CD14-positive monocyte (primary cell): ENCODE data around the gene TSSK3. TPM values are rescaled to one million over a fixed set of nuclear protein-coding genes. Genes with fewer than 3 reads are reported as not detected.

Experiments used
- DNase-seq, 3 donors: peaks; one replicate each; pipeline ENCODE4 v3.0.0-alpha.2; 2011 to 2022
- H2AFZ ChIP-seq: 2 replicates; pipeline ENCODE4 v1.6.0; 2012; ENCODE audit warnings: mild to moderate bottlenecking, low read depth, low read length, inconsistent platforms; ENCODE audit not compliant: insufficient read depth, poor library complexity, severe bottlenecking
- H3K27ac ChIP-seq, 2 donors: 1 replicate in 1 of 2; 2 replicates in 1 of 2; pipeline ENCODE4 v1.5.1; 2012 to 2013; ENCODE audit warnings: low read length in 2 of 2, control low read depth in 1 of 2, inconsistent platforms in 1 of 2, low read depth in 1 of 2, mild to moderate bottlenecking in 1 of 2
- H3K27me3 ChIP-seq, 2 donors: one replicate each; pipeline versions ENCODE4 v1.6.0 to v1.6.1; 2011 to 2013; ENCODE audit warnings: low read length in 2 of 2; ENCODE audit not compliant: control insufficient read depth in 2 of 2, insufficient read depth in 2 of 2
- H3K36me3 ChIP-seq, 2 donors: replicated peaks in 1 of 2; 1 replicate in 1 of 2; 2 replicates in 1 of 2; pipeline versions ENCODE4 v1.5.1 to v1.6.1; 2012 to 2013; ENCODE audit warnings: low read length in 2 of 2, control low read depth in 1 of 2, inconsistent platforms in 1 of 2, mild to moderate bottlenecking in 1 of 2; ENCODE audit not compliant: insufficient read depth in 2 of 2, control insufficient read depth in 1 of 2
- H3K4me1 ChIP-seq, 2 donors: 1 replicate in 1 of 2; 2 replicates in 1 of 2; pipeline versions ENCODE4 v1.5.1 to v1.6.1; 2012 to 2013; ENCODE audit warnings: low read length in 2 of 2, control low read depth in 1 of 2, inconsistent platforms in 1 of 2, mild to moderate bottlenecking in 1 of 2, moderate library complexity in 1 of 2; ENCODE audit not compliant: insufficient read depth in 2 of 2, control insufficient read depth in 1 of 2
- H3K4me2 ChIP-seq: replicated peaks from 2 replicates; pipeline ENCODE3; 2012; ENCODE audit warnings: low read length, moderate library complexity, mild to moderate bottlenecking; ENCODE audit not compliant: poor library complexity, severe bottlenecking; ENCODE audit errors: extremely low read depth
- H3K4me3 ChIP-seq, 3 experiments: fragments of 200-600 bp in 1 of 3; sonication (generic) in 1 of 3; replicated peaks in 1 of 3; 1 replicate in 2 of 3; 2 replicates in 1 of 3; pipeline ENCODE4 v1.5.1; 2011 to 2013; ENCODE audit warnings: low read length in 3 of 3, mild to moderate bottlenecking in 3 of 3, control low read depth in 2 of 3, low read depth in 2 of 3, inconsistent platforms in 1 of 3, moderate library complexity in 1 of 3
- H3K79me2 ChIP-seq: 2 replicates; pipeline ENCODE4 v1.6.0; 2012; ENCODE audit warnings: mild to moderate bottlenecking, control low read depth, inconsistent platforms, low read length, moderate library complexity; ENCODE audit not compliant: insufficient read depth
- H3K9ac ChIP-seq: 2 replicates; pipeline ENCODE4 v1.6.0; 2017; ENCODE audit warnings: low read length, mild to moderate bottlenecking; ENCODE audit not compliant: insufficient read depth, poor library complexity, severe bottlenecking
- H3K9me3 ChIP-seq, 2 donors: replicated peaks in 1 of 2; 1 replicate in 1 of 2; 2 replicates in 1 of 2; pipeline versions ENCODE4 v1.5.1 to v1.6.1; 2012 to 2013; ENCODE audit warnings: low read length in 2 of 2, control low read depth in 1 of 2; ENCODE audit not compliant: control insufficient read depth in 1 of 2, insufficient read depth in 1 of 2
- H4K20me1 ChIP-seq: 2 replicates; pipeline ENCODE4 v1.6.0; 2012; ENCODE audit warnings: mild to moderate bottlenecking, low read length, control low read depth, moderate library complexity; ENCODE audit not compliant: insufficient read depth
- H3K27ac Mint-ChIP-seq, 7 donors: one replicate each; pipeline ENCODE4 v1.8.0; 2020; ENCODE audit warnings: mild to moderate bottlenecking in 7 of 7, mixed read lengths in 7 of 7, moderate library complexity in 6 of 7, inconsistent platforms in 2 of 7
- H3K27me3 Mint-ChIP-seq, 3 donors: one replicate each; pipeline ENCODE4 v1.8.0; 2021 to 2022; ENCODE audit warnings: low read depth in 3 of 3, mild to moderate bottlenecking in 3 of 3, mixed read lengths in 3 of 3, moderate library complexity in 3 of 3, inconsistent platforms in 1 of 3
- H3K36me3 Mint-ChIP-seq, 2 donors: one replicate each; pipeline ENCODE4 v1.8.0; 2020; ENCODE audit warnings: mixed read lengths in 2 of 2, inconsistent platforms in 1 of 2, mild to moderate bottlenecking in 1 of 2
- H3K4me1 Mint-ChIP-seq: one replicate; pipeline ENCODE4 v1.8.0; 2020; ENCODE audit warnings: mild to moderate bottlenecking, mixed read lengths
- H3K4me3 Mint-ChIP-seq, 2 donors: one replicate each; pipeline ENCODE4 v1.8.0; 2020; ENCODE audit warnings: mild to moderate bottlenecking in 2 of 2, mixed read lengths in 2 of 2, moderate library complexity in 1 of 2
- H3K9me3 Mint-ChIP-seq, 7 donors: one replicate each; pipeline ENCODE4 v1.8.0; 2020 to 2022; ENCODE audit warnings: mixed read lengths in 7 of 7, mild to moderate bottlenecking in 6 of 7, moderate library complexity in 6 of 7, inconsistent platforms in 2 of 7
- WGBS: methylation state at CpG from one replicate; pipeline ENCODE4 v1.1.5; 2013; ENCODE audit warnings: missing lambda C conversion rate; ENCODE audit not compliant: insufficient coverage; 5-methylcytosine and 5-hydroxymethylcytosine counted together
- intact Hi-C, 2 donors: fragments of 100-400 bp; cut with micrococcal nuclease; formaldehyde crosslinking; loops; one replicate each; pipeline versions ENCODE4 v1.15.0 to v1.15.1; 2023
- polyA plus RNA-seq, 3 donors: library from polyadenylated mRNA; depleted of rRNA in 1 of 3; unstranded in 2 of 3; stranded (reverse) in 1 of 3; fragments of 300-500 nt in 2 of 3; fragments of >200 nt in 1 of 3; fragmentation: Illumina TruSeq in 2 of 3; gene quantifications; 1 replicate in 2 of 3; 2 replicates in 1 of 3; pipeline ENCODE4 v1.2.3, GENCODE V29; 2012 to 2021
- TF ChIP-seq, protein P1 (sequence below): fragments of 200-600 bp; IDR thresholded peaks from one replicate; pipeline ENCODE4 v1.8.0; 2022; ENCODE audit warnings: antibody characterized with exemption, mild to moderate bottlenecking

Gene TSSK3
- polyA plus RNA-seq, 3 donors: 0.35 to 1.1 (median 0.65) TPM

DNA sequence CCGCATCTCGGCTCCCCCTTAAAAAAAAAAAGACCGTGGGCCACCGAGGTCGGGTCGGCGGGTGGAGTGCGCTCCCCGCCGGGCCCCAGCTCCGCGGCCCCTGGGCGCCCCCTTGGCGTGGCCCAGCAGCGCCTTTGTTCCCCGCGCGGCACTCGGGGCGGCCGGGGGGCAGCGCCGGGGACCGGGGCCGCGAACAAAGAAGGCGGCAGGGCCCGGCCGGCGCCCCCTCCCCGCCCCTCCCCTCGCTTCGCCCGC is 26.9 kb upstream of the TSSK3 start:
- Histone ChIP-seq H3K79me2 (no peaks in the 10 kb centered on the region), H3K36me3 (peaks cover 30 to 39% of the 10 kb centered on the region in 2 donors), H3K27ac (no peak overlapping the region), H3K4me3 (peak overlapping the region; percentile 23 to 76 (median 70)), H3K9me3 (no peaks in the 10 kb centered on the region), H3K27me3 (peaks cover 7 to 15% of the 10 kb centered on the region in 2 donors), H2AFZ (no peak overlapping the region), H4K20me1 (peaks cover 44% of the 10 kb centered on the region), H3K4me1 (peaks cover 51 to 62% of the 10 kb centered on the region in 2 donors), H3K4me2 (peak overlapping the region; percentile 83), H3K9ac (peak overlapping the region; percentile 87)
- no peak for DNase-seq
- peaks cover 50 to 63% of the 10 kb centered on the region in 2 donors for H3K36me3 Mint-ChIP-seq
- H3K9me3 Mint-ChIP-seq: peaks cover 0 to 8% (median 4%) of the 10 kb centered on the region in 7 donors
- under 1% methylated on average over 28 of the region's 34 CpGs for WGBS
- H3K27me3 Mint-ChIP-seq: peaks cover 24 to 25% (median 24%) of the 10 kb centered on the region in 3 donors
- H3K4me3 Mint-ChIP-seq: peak overlapping the region; percentile 86 to 93
- intact Hi-C loops: loop anchor here in 1 of 2 donors (2.0 to 5.0 kb wide), 5 partner anchors 37 to 398 kb away; partner anchors contain the start of genes BSDC1, HDAC1 and PTP4A2
- peaks cover 53% of the 10 kb centered on the region for H3K4me1 Mint-ChIP-seq
- TF ChIP-seq, protein P1, sequence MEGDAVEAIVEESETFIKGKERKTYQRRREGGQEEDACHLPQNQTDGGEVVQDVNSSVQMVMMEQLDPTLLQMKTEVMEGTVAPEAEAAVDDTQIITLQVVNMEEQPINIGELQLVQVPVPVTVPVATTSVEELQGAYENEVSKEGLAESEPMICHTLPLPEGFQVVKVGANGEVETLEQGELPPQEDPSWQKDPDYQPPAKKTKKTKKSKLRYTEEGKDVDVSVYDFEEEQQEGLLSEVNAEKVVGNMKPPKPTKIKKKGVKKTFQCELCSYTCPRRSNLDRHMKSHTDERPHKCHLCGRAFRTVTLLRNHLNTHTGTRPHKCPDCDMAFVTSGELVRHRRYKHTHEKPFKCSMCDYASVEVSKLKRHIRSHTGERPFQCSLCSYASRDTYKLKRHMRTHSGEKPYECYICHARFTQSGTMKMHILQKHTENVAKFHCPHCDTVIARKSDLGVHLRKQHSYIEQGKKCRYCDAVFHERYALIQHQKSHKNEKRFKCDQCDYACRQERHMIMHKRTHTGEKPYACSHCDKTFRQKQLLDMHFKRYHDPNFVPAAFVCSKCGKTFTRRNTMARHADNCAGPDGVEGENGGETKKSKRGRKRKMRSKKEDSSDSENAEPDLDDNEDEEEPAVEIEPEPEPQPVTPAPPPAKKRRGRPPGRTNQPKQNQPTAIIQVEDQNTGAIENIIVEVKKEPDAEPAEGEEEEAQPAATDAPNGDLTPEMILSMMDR: no peak
- no peak overlapping the region for H3K27ac Mint-ChIP-seq

DNA sequence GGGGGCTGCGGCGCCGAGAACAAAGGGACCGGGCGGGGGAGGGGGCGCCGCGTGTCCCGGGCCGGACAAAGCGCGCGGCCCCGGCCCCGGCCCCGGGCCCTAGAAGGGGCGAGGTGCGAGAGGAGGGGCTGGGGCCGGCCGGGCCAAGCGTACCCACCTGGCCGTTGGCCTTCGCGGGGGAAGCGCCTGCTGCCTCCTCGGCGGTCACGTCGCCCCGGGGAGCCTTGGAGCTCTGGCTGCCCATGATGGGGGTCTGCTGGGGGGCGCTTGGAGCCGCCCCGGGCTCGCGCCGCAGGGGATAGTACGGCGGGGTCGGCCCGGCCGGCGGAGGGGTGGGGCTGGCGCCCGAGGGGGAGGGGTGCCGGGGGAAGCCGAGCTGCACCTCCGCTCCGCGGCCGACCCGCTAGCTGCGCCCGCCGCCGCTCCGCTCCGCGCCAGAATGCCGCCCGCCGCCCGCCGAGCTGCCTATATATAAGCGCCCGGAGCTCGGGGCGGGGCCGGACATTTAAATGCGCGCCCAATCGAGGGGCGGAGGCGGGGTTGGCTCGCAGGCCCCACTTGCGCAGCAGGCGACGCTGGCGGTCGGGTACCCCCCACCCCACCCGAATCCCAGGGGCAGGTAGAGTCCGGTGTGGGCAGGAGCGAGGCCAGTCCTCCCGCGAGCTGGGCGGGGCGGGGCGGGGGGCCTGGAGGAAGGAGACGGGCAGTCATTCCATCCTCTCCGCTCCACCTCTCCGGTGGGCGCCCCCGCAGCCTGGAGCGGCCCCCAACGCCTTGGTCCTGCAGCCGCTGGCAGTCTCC is 26.3 kb upstream of the TSSK3 start, which contains the start of gene MARCKSL1:
Gene MARCKSL1 (minus strand): TSS at position 444 of the 801 bp plus-strand sequence. CDS start 200 bp downstream, at position 244.
- WGBS: under 1% methylated on average over 86 of the region's 95 CpGs
- Histone ChIP-seq H3K27ac (peak within 1 kb of the TSS; percentile 94 to 100), H3K79me2 (no peaks in the 10 kb centered on the region), H3K9ac (peak within 1 kb of the TSS; percentile 87), H3K9me3 (no peaks in the 10 kb centered on the region), H3K27me3 (peaks cover 7 to 15% of the 10 kb centered on the region in 2 donors), H3K4me3 (peak within 1 kb of the TSS; percentile 23 to 76 (median 70)), H2AFZ (no peak within 1 kb of the TSS), H3K36me3 (peaks cover 25 to 33% of the 10 kb centered on the region in 2 donors), H3K4me2 (peak within 1 kb of the TSS; percentile 83), H4K20me1 (peaks cover 42% of the 10 kb centered on the region), H3K4me1 (peaks cover 51 to 66% of the 10 kb centered on the region in 2 donors)
- TF ChIP-seq, protein P1: no peak
- H3K27ac Mint-ChIP-seq: peak within 1 kb of the TSS; percentile 95 to 99 (median 99)
- intact Hi-C loops: loop anchor here (2.0 to 5.0 kb wide), 6 partner anchors 15 to 399 kb away; partner anchors contain the start of genes BSDC1 (in 1 of the 2), HDAC1 (in 1 of the 2) and PTP4A2 (in 1 of the 2)
- peaks cover 54% of the 10 kb centered on the region for H3K4me1 Mint-ChIP-seq
- H3K9me3 Mint-ChIP-seq: peaks cover 0 to 8% (median 4%) of the 10 kb centered on the region in 7 donors
- H3K27me3 Mint-ChIP-seq: peaks cover 24 to 27% (median 24%) of the 10 kb centered on the region in 3 donors
- peak within 1 kb of the TSS; percentile 86 to 93 for H3K4me3 Mint-ChIP-seq
- peak; percentile 63 to 70 (median 64) for DNase-seq
- H3K36me3 Mint-ChIP-seq: peaks cover 45 to 58% of the 10 kb centered on the region in 2 donors
